ENCODE results near the gene MTERF4. TPM values are rescaled to one million over a fixed set of nuclear protein-coding genes. Genes with fewer than 3 reads are reported as not detected.

The MTERF4 gene
- total RNA-seq, 1 donor from 2014 or later = 53.7 TPM

DNA sequence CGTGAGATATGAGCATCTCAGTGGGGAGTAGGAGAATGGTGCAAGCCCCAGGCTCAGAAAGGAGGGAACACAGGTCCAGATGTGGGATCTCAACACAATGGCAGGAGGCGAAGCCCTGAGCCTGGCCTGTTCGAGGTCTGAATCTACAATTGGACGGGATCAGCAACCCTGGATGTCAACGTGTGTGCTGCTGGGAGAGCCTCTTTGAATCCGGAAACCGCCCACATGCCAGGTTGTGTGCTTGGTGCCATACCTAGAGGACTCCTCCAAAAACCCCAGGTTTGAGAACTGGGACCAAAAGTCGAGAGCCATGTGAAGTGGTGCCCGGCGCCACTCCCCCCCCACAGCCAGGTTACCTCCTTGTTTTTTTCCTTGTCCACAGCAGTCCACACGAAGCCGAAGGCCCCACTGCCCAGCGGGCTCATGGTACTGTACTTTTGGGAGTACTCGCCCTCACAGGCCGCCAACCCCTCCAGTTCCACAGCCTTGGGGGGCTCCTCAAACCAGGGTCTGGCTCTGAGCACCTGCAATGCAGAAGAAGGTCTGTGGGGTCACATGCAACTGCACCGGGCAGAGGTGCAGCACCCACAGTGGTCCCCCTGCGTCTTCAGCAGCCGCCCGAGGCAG is 20.4 kb upstream of the MTERF4 start:
- H3K36me3 Mint-ChIP-seq = peaks cover 18% of the 10 kb centered on the region
- no peak for DNase-seq (ENCODE audit: low spot score in 2 of 2, unreplicated experiment in 2 of 2)
- no peak overlapping the region for H3K4me3 Mint-ChIP-seq
- peaks cover 5% of the 10 kb centered on the region for H3K9me3 Mint-ChIP-seq
- H3K27me3 Mint-ChIP-seq (ENCODE audit: low read depth) = no peaks in the 10 kb centered on the region
- no peak overlapping the region for H3K27ac Mint-ChIP-seq
- no peaks in the 10 kb centered on the region for H3K4me1 Mint-ChIP-seq
- TF ChIP-seq, protein P1, sequence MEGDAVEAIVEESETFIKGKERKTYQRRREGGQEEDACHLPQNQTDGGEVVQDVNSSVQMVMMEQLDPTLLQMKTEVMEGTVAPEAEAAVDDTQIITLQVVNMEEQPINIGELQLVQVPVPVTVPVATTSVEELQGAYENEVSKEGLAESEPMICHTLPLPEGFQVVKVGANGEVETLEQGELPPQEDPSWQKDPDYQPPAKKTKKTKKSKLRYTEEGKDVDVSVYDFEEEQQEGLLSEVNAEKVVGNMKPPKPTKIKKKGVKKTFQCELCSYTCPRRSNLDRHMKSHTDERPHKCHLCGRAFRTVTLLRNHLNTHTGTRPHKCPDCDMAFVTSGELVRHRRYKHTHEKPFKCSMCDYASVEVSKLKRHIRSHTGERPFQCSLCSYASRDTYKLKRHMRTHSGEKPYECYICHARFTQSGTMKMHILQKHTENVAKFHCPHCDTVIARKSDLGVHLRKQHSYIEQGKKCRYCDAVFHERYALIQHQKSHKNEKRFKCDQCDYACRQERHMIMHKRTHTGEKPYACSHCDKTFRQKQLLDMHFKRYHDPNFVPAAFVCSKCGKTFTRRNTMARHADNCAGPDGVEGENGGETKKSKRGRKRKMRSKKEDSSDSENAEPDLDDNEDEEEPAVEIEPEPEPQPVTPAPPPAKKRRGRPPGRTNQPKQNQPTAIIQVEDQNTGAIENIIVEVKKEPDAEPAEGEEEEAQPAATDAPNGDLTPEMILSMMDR (IDR thresholded peaks at IDR 0.05; ENCODE audit: unreplicated experiment) = no peak

DNA sequence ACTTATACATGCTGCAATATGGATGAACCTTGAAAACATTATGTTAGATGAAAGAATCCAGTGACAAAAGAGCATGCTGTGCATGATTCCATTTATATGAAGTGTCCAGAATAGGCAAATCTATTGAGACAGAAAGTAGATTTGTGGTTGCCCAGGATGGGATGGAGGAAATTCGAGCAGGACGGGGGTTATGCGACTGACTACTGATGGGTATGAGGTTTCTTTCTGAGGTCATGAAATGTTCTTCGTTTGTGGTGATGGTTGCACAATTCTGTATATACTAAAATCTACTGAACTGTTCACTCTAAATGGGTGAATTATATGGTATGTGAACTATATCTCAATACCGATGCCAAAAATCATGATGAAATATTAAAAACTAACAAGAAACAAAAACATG is 18.9 kb upstream of the MTERF4 start:
- H3K36me3 Mint-ChIP-seq = peaks cover 18% of the 10 kb centered on the region

DNA sequence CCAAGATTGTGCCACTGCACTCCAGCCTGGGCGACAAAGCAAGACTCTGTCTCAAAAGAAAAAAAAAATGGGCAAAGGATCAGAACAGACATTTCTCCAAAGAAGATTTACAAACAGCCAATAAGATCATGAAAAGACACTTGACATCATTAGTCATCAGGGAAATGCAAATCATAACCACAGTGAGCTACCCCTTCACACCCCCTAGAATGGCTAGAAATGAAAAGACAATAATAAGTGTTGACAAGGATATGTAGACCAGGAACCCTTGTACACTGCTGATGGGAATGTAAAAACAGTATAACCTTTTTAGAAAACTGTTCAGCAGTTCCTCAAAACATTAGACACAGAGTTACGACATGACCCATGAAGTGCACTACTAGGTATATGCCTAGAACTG is 18.4 kb upstream of the MTERF4 start:
- DNase-seq (ENCODE audit: low spot score in 2 of 2, unreplicated experiment in 2 of 2) = no peak
- Mint-ChIP-seq H3K9me3 (peaks cover 5% of the 10 kb centered on the region), H3K27ac (no peak overlapping the region), H3K27me3 (ENCODE audit: low read depth) (no peaks in the 10 kb centered on the region), H3K36me3 (peaks cover 18% of the 10 kb centered on the region), H3K4me3 (no peak overlapping the region), H3K4me1 (no peaks in the 10 kb centered on the region)
- TF ChIP-seq, protein P1 (IDR thresholded peaks at IDR 0.05; ENCODE audit: unreplicated experiment) = no peak

More for the DNA sequence above, 18.9 kb upstream of the MTERF4 start:
- TF ChIP-seq, protein P1 (IDR thresholded peaks at IDR 0.05; ENCODE audit: unreplicated experiment) = no peak
- DNase-seq (ENCODE audit: low spot score in 2 of 2, unreplicated experiment in 2 of 2) = no peak
- Mint-ChIP-seq H3K27ac (no peak overlapping the region), H3K4me3 (no peak overlapping the region), H3K27me3 (ENCODE audit: low read depth) (no peaks in the 10 kb centered on the region), H3K4me1 (no peaks in the 10 kb centered on the region), H3K9me3 (peaks cover 5% of the 10 kb centered on the region)

DNA sequence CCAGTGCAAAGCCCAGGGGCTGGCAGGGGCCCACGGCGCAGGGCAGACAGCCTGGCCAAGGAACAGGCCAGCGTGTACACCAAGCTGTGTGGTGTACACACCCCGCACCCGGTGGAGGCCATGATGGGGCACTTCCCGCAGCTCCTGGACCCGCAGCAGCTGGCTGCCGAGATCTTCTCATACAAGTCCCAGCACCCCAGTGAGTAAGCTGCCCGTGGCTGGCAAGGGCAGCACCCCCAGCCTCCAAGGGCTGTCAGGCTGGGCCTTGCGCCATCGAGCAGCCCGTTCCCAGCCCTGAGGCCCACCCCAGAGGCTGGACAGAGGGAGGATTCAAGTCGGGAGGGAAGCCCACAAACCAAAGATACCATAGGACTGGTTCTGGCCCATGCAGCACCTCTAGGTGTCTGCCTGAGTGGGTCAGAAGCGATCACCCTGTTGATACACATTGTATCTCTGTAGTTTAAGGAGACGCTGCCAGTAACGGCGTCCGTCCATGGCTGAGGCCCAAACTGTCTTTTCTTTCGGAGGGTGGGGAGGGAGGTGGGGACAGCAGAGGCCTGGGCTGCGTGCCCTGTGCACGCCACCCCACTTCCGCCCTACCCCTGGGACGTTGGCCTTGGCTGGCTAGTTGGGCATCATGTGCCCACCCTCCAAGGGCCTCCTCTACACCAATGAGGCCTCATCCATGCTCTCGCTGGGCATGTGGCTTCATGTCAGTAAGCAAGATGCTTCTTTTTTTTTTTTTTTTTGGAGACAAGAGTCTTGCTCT is 16.8 kb upstream of the MTERF4 start:
- no peaks in the 10 kb centered on the region for H3K27me3 Mint-ChIP-seq (ENCODE audit: low read depth)
- TF ChIP-seq, protein P1 (IDR thresholded peaks at IDR 0.05; ENCODE audit: unreplicated experiment) = no peak

DNA sequence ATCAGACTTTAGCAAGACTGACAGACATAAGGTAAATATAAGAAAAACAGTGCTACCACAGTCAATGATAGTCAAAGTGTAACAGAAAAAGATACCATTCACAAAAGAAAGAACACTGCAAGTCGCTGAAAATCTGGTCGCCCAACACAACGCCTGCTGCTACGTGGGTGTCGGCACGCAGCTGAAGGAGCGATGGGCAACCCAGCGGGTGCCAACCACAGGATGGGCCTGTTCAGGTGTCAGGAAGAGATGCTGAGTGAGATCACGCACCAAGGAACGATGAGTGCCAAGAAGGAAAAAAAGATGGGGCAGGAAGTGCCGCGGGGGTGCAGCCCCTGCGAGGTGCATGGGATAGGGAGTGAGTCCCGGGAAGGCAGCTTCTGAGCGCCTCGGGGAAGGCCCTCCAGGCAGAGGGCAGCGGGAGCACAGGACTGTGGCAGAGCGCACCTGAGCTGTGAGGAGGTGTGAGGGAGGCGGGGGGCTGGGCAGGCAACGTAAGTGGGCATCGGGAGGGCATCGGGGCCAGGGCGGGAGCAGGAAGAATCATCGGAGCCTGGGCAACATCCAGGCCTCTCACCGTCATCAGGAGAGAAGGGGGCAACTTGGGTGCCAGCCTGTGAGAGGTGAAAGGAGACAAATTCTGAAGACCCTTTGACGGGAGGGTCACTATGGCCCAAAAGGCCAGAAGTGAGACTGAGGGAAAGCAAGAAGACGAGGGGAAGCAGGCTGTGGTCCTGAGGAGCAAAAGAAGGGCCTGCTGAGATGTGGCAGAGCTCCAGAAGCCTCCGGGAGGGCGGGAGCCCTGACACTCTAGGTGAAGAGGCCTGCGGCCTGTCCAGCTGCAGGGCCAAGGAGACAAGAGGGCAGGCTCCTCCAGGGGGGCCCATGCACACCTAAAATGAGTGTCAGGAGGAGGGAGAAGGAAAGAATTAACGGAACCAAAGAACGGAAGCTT is 14.8 kb upstream of the MTERF4 start:
- Mint-ChIP-seq H3K36me3 (peaks cover 16% of the 10 kb centered on the region), H3K27me3 (ENCODE audit: low read depth) (no peaks in the 10 kb centered on the region), H3K27ac (no peak overlapping the region), H3K9me3 (peaks cover 5% of the 10 kb centered on the region), H3K4me1 (no peaks in the 10 kb centered on the region), H3K4me3 (no peak overlapping the region)
- no peak for DNase-seq (ENCODE audit: low spot score in 2 of 2, unreplicated experiment in 2 of 2)
- TF ChIP-seq, protein P1 (IDR thresholded peaks at IDR 0.05; ENCODE audit: unreplicated experiment) = no peak

More for the DNA sequence above, 16.8 kb upstream of the MTERF4 start:
- Mint-ChIP-seq H3K4me1 (no peaks in the 10 kb centered on the region), H3K27ac (no peak overlapping the region), H3K4me3 (no peak overlapping the region), H3K9me3 (peaks cover 5% of the 10 kb centered on the region), H3K36me3 (peaks cover 18% of the 10 kb centered on the region)
- no peak for DNase-seq (ENCODE audit: low spot score in 2 of 2, unreplicated experiment in 2 of 2)

Data from mesothelial cell of epicardium (in vitro differentiated cells).